CD14-positive monocyte (primary cell): ENCODE measurements around the gene TAF5L. TPM values are rescaled to one million over a fixed set of nuclear protein-coding genes. Genes with fewer than 3 reads are reported as not detected.
A peak's percentile ranks its signal among the peaks of the same experiment; 100 is the strongest.

Experiments used
- DNase-seq, 3 donors: peaks; one replicate each; pipeline ENCODE4 v3.0.0-alpha.2; 2011 to 2022
- H2AFZ ChIP-seq: 2 replicates; pipeline ENCODE4 v1.6.0; 2012; ENCODE audit warnings: mild to moderate bottlenecking, low read depth, low read length, inconsistent platforms; ENCODE audit not compliant: insufficient read depth, poor library complexity, severe bottlenecking
- H3K27ac ChIP-seq, 2 donors: 1 replicate in 1 of 2; 2 replicates in 1 of 2; pipeline ENCODE4 v1.5.1; 2012 to 2013; ENCODE audit warnings: low read length in 2 of 2, control low read depth in 1 of 2, inconsistent platforms in 1 of 2, low read depth in 1 of 2, mild to moderate bottlenecking in 1 of 2
- H3K27me3 ChIP-seq, 2 donors: one replicate each; pipeline versions ENCODE4 v1.6.0 to v1.6.1; 2011 to 2013; ENCODE audit warnings: low read length in 2 of 2; ENCODE audit not compliant: control insufficient read depth in 2 of 2, insufficient read depth in 2 of 2
- H3K36me3 ChIP-seq, 2 donors: replicated peaks in 1 of 2; 1 replicate in 1 of 2; 2 replicates in 1 of 2; pipeline versions ENCODE4 v1.5.1 to v1.6.1; 2012 to 2013; ENCODE audit warnings: low read length in 2 of 2, control low read depth in 1 of 2, inconsistent platforms in 1 of 2, mild to moderate bottlenecking in 1 of 2; ENCODE audit not compliant: insufficient read depth in 2 of 2, control insufficient read depth in 1 of 2
- H3K4me1 ChIP-seq, 2 donors: 1 replicate in 1 of 2; 2 replicates in 1 of 2; pipeline versions ENCODE4 v1.5.1 to v1.6.1; 2012 to 2013; ENCODE audit warnings: low read length in 2 of 2, control low read depth in 1 of 2, inconsistent platforms in 1 of 2, mild to moderate bottlenecking in 1 of 2, moderate library complexity in 1 of 2; ENCODE audit not compliant: insufficient read depth in 2 of 2, control insufficient read depth in 1 of 2
- H3K4me2 ChIP-seq: replicated peaks from 2 replicates; pipeline ENCODE3; 2012; ENCODE audit warnings: low read length, moderate library complexity, mild to moderate bottlenecking; ENCODE audit not compliant: poor library complexity, severe bottlenecking; ENCODE audit errors: extremely low read depth
- H3K4me3 ChIP-seq, 3 experiments: fragments of 200-600 bp in 1 of 3; sonication (generic) in 1 of 3; replicated peaks in 1 of 3; 1 replicate in 2 of 3; 2 replicates in 1 of 3; pipeline ENCODE4 v1.5.1; 2011 to 2013; ENCODE audit warnings: low read length in 3 of 3, mild to moderate bottlenecking in 3 of 3, control low read depth in 2 of 3, low read depth in 2 of 3, inconsistent platforms in 1 of 3, moderate library complexity in 1 of 3
- H3K79me2 ChIP-seq: 2 replicates; pipeline ENCODE4 v1.6.0; 2012; ENCODE audit warnings: mild to moderate bottlenecking, control low read depth, inconsistent platforms, low read length, moderate library complexity; ENCODE audit not compliant: insufficient read depth
- H3K9ac ChIP-seq: 2 replicates; pipeline ENCODE4 v1.6.0; 2017; ENCODE audit warnings: low read length, mild to moderate bottlenecking; ENCODE audit not compliant: insufficient read depth, poor library complexity, severe bottlenecking
- H3K9me3 ChIP-seq, 2 donors: replicated peaks in 1 of 2; 1 replicate in 1 of 2; 2 replicates in 1 of 2; pipeline versions ENCODE4 v1.5.1 to v1.6.1; 2012 to 2013; ENCODE audit warnings: low read length in 2 of 2, control low read depth in 1 of 2; ENCODE audit not compliant: control insufficient read depth in 1 of 2, insufficient read depth in 1 of 2
- H4K20me1 ChIP-seq: 2 replicates; pipeline ENCODE4 v1.6.0; 2012; ENCODE audit warnings: mild to moderate bottlenecking, low read length, control low read depth, moderate library complexity; ENCODE audit not compliant: insufficient read depth
- H3K27ac Mint-ChIP-seq, 7 donors: one replicate each; pipeline ENCODE4 v1.8.0; 2020; ENCODE audit warnings: mild to moderate bottlenecking in 7 of 7, mixed read lengths in 7 of 7, moderate library complexity in 6 of 7, inconsistent platforms in 2 of 7
- H3K27me3 Mint-ChIP-seq, 3 donors: one replicate each; pipeline ENCODE4 v1.8.0; 2021 to 2022; ENCODE audit warnings: low read depth in 3 of 3, mild to moderate bottlenecking in 3 of 3, mixed read lengths in 3 of 3, moderate library complexity in 3 of 3, inconsistent platforms in 1 of 3
- H3K36me3 Mint-ChIP-seq, 2 donors: one replicate each; pipeline ENCODE4 v1.8.0; 2020; ENCODE audit warnings: mixed read lengths in 2 of 2, inconsistent platforms in 1 of 2, mild to moderate bottlenecking in 1 of 2
- H3K4me1 Mint-ChIP-seq: one replicate; pipeline ENCODE4 v1.8.0; 2020; ENCODE audit warnings: mild to moderate bottlenecking, mixed read lengths
- H3K4me3 Mint-ChIP-seq, 2 donors: one replicate each; pipeline ENCODE4 v1.8.0; 2020; ENCODE audit warnings: mild to moderate bottlenecking in 2 of 2, mixed read lengths in 2 of 2, moderate library complexity in 1 of 2
- H3K9me3 Mint-ChIP-seq, 7 donors: one replicate each; pipeline ENCODE4 v1.8.0; 2020 to 2022; ENCODE audit warnings: mixed read lengths in 7 of 7, mild to moderate bottlenecking in 6 of 7, moderate library complexity in 6 of 7, inconsistent platforms in 2 of 7
- WGBS: methylation state at CpG from one replicate; pipeline ENCODE4 v1.1.5; 2013; ENCODE audit warnings: missing lambda C conversion rate; ENCODE audit not compliant: insufficient coverage; 5-methylcytosine and 5-hydroxymethylcytosine counted together
- intact Hi-C, 2 donors: fragments of 100-400 bp; cut with micrococcal nuclease; formaldehyde crosslinking; loops; one replicate each; pipeline versions ENCODE4 v1.15.0 to v1.15.1; 2023
- polyA plus RNA-seq, 3 donors: library from polyadenylated mRNA; depleted of rRNA in 1 of 3; unstranded in 2 of 3; stranded (reverse) in 1 of 3; fragments of 300-500 nt in 2 of 3; fragments of >200 nt in 1 of 3; fragmentation: Illumina TruSeq in 2 of 3; gene quantifications; 1 replicate in 2 of 3; 2 replicates in 1 of 3; pipeline ENCODE4 v1.2.3, GENCODE V29; 2012 to 2021
- TF ChIP-seq, protein P1 (sequence below): fragments of 200-600 bp; IDR thresholded peaks from one replicate; pipeline ENCODE4 v1.8.0; 2022; ENCODE audit warnings: antibody characterized with exemption, mild to moderate bottlenecking

The TAF5L gene
- polyA plus RNA-seq, 3 donors: 3.8 to 15.4 (median 4.9) TPM

DNA sequence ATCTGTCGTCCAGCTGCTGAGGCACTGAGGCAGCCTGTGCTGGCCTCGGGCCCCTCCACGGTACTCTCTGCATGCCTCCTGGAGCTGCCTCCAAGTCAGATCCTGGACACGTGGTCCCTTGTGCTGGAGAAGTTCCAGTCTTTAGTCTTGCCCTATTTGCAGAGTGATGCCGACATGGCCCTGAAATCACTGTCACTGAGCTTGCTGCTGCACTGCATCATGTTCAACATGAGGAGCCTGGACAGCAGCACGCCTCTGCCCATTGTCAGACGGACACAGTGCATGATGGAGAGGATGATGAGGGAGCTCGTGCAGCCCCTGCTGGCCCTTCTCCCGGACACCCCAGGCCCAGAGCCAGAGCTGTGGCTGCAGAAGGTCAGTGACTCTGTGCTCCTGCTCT lies 10.1 kb upstream of the TAF5L start:
- peaks cover 3% of the 10 kb centered on the region for H3K79me2 ChIP-seq
- no peak overlapping the region for H3K27ac ChIP-seq
- intact Hi-C loops: no loop called here
- no peaks in the 10 kb centered on the region for H3K9me3 ChIP-seq
- no peaks in the 10 kb centered on the region for H3K4me1 Mint-ChIP-seq
- no peaks in the 10 kb centered on the region for H3K27me3 Mint-ChIP-seq
- peak overlapping the region in 2 of 7 donors; percentile 26 to 29 for H3K27ac Mint-ChIP-seq
- 97% methylated on average over 7 of the region's 9 CpGs for WGBS
- no peaks in the 10 kb centered on the region for H3K9me3 Mint-ChIP-seq
- DNase-seq: no peak
- H3K4me2 ChIP-seq: no peak overlapping the region
- no peaks in the 10 kb centered on the region for H4K20me1 ChIP-seq
- no peak overlapping the region for H3K4me3 Mint-ChIP-seq
- H3K36me3 Mint-ChIP-seq: peaks cover 55 to 65% of the 10 kb centered on the region in 2 donors
- H2AFZ ChIP-seq: no peak overlapping the region
- H3K4me3 ChIP-seq: no peak overlapping the region
- H3K9ac ChIP-seq: no peak overlapping the region
- peaks cover 40 to 70% of the 10 kb centered on the region in 2 donors for H3K36me3 ChIP-seq
- H3K27me3 ChIP-seq: no peaks in the 10 kb centered on the region
- no peaks in the 10 kb centered on the region for H3K4me1 ChIP-seq
- TF ChIP-seq, protein P1, sequence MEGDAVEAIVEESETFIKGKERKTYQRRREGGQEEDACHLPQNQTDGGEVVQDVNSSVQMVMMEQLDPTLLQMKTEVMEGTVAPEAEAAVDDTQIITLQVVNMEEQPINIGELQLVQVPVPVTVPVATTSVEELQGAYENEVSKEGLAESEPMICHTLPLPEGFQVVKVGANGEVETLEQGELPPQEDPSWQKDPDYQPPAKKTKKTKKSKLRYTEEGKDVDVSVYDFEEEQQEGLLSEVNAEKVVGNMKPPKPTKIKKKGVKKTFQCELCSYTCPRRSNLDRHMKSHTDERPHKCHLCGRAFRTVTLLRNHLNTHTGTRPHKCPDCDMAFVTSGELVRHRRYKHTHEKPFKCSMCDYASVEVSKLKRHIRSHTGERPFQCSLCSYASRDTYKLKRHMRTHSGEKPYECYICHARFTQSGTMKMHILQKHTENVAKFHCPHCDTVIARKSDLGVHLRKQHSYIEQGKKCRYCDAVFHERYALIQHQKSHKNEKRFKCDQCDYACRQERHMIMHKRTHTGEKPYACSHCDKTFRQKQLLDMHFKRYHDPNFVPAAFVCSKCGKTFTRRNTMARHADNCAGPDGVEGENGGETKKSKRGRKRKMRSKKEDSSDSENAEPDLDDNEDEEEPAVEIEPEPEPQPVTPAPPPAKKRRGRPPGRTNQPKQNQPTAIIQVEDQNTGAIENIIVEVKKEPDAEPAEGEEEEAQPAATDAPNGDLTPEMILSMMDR: no peak

DNA sequence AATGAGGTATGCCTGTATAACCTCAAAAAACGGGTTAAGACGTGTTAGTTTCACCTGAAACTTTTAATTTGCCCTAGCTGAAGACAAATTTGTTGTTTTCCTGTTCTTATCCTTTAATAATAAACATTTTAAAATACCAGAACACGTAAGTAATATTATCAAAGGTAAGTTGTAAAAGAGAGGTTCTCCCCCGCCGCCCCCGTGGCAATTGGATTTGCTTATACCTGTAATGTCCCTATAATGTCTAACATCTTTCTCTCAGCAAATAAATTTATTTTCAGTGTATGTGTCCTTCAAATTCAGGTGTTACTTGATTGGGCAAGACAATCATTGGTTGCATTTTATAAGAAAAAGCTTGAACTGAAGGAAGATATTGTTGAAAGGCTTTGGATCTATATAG lies 6.0 kb upstream of the TAF5L start:
- no peak overlapping the region for H3K27ac Mint-ChIP-seq
- H3K36me3 ChIP-seq: peaks cover 26 to 52% of the 10 kb centered on the region in 2 donors

More for the DNA sequence above, 6.0 kb upstream of the TAF5L start:
- no CpG with 5 or more reads among the region's 6 CpGs for WGBS
- H3K4me3 ChIP-seq: no peak overlapping the region
- H3K27ac ChIP-seq: no peak overlapping the region
- intact Hi-C loops: no loop called here
- no peaks in the 10 kb centered on the region for H3K27me3 Mint-ChIP-seq
- H3K36me3 Mint-ChIP-seq: peaks cover 38 to 45% of the 10 kb centered on the region in 2 donors
- peaks cover 12% of the 10 kb centered on the region for H3K4me1 Mint-ChIP-seq
- H3K27me3 ChIP-seq: no peaks in the 10 kb centered on the region
- no peak overlapping the region for H3K9ac ChIP-seq
- H2AFZ ChIP-seq: no peak overlapping the region
- TF ChIP-seq, protein P1: no peak
- no peak for DNase-seq
- no peaks in the 10 kb centered on the region for H4K20me1 ChIP-seq
- no peaks in the 10 kb centered on the region for H3K9me3 ChIP-seq
- no peak overlapping the region for H3K4me3 Mint-ChIP-seq
- H3K79me2 ChIP-seq: peaks cover 33% of the 10 kb centered on the region
- H3K9me3 Mint-ChIP-seq: no peaks in the 10 kb centered on the region
- H3K4me1 ChIP-seq: peaks cover 3 to 7% of the 10 kb centered on the region in 2 donors
- no peak overlapping the region for H3K4me2 ChIP-seq
